SK-N-SH treated with all-trans-retinoic acid at 6 μM for 48 hours (cell line): ENCODE results near the gene MYOM1.

Experiments used
- ARNTL ChIP-seq: fragments of 450-650 bp; formaldehyde crosslinking; IDR thresholded peaks from 2 replicates; pipeline ENCODE4 v1.5.0; 2020; ENCODE audit warnings: low read depth, mild to moderate bottlenecking, moderate library complexity, borderline replicate concordance
- POU6F1 ChIP-seq: fragments of 250-450 bp; sonication (Bioruptor Pico); IDR thresholded peaks from 2 replicates; pipeline ENCODE4 v1.8.0; 2021; ENCODE audit warnings: low read depth, mild to moderate bottlenecking, moderate library complexity, borderline replicate concordance
- RARB ChIP-seq: fragments of 250-450 bp; sonication (Bioruptor Pico); IDR thresholded peaks from 2 replicates; pipeline ENCODE4 v1.8.0; 2021; ENCODE audit warnings: mild to moderate bottlenecking, moderate library complexity
- TOX ChIP-seq: fragments of 250-450 bp; sonication (Bioruptor Pico); IDR thresholded peaks from 2 replicates; pipeline ENCODE4 v1.8.0; 2021; ENCODE audit warnings: mild to moderate bottlenecking, moderate library complexity, borderline replicate concordance
- ZC3H10 ChIP-seq: fragments of 250-450 bp; sonication (Bioruptor Pico); IDR thresholded peaks from 2 replicates; pipeline ENCODE4 v1.5.1; 2021; ENCODE audit warnings: mild to moderate bottlenecking, moderate library complexity
- ZNF70 ChIP-seq: fragments of 450-650 bp; formaldehyde crosslinking; IDR thresholded peaks from 2 replicates; pipeline ENCODE4 v1.5.0; 2020; ENCODE audit warnings: mild to moderate bottlenecking, moderate library complexity
- TF ChIP-seq, protein P1 (sequence below): fragments of 250-450 bp; sonication (Bioruptor Pico); IDR thresholded peaks from 2 replicates; pipeline ENCODE4 v1.8.0; 2020; ENCODE audit warnings: mild to moderate bottlenecking, moderate library complexity, borderline replicate concordance
- TF ChIP-seq, protein P2 (sequence below): fragments of 250-450 bp; sonication (Bioruptor Pico); IDR thresholded peaks from 2 replicates; pipeline ENCODE4 v1.5.1; 2021; ENCODE audit warnings: mild to moderate bottlenecking, moderate library complexity

- no peak for TF ChIP-seq RARB
- no peak for TF ChIP-seq POU6F1 (CRISPR knock-in tag)
- no peak for TF ChIP-seq ZC3H10 (CRISPR knock-in tag)
- TF ChIP-seq, protein P1, sequence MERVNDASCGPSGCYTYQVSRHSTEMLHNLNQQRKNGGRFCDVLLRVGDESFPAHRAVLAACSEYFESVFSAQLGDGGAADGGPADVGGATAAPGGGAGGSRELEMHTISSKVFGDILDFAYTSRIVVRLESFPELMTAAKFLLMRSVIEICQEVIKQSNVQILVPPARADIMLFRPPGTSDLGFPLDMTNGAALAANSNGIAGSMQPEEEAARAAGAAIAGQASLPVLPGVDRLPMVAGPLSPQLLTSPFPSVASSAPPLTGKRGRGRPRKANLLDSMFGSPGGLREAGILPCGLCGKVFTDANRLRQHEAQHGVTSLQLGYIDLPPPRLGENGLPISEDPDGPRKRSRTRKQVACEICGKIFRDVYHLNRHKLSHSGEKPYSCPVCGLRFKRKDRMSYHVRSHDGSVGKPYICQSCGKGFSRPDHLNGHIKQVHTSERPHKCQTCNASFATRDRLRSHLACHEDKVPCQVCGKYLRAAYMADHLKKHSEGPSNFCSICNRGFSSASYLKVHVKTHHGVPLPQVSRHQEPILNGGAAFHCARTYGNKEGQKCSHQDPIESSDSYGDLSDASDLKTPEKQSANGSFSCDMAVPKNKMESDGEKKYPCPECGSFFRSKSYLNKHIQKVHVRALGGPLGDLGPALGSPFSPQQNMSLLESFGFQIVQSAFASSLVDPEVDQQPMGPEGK (CRISPR knock-in tag): no peak
- TF ChIP-seq ARNTL (CRISPR knock-in tag): no peak
- TF ChIP-seq, protein P2, sequence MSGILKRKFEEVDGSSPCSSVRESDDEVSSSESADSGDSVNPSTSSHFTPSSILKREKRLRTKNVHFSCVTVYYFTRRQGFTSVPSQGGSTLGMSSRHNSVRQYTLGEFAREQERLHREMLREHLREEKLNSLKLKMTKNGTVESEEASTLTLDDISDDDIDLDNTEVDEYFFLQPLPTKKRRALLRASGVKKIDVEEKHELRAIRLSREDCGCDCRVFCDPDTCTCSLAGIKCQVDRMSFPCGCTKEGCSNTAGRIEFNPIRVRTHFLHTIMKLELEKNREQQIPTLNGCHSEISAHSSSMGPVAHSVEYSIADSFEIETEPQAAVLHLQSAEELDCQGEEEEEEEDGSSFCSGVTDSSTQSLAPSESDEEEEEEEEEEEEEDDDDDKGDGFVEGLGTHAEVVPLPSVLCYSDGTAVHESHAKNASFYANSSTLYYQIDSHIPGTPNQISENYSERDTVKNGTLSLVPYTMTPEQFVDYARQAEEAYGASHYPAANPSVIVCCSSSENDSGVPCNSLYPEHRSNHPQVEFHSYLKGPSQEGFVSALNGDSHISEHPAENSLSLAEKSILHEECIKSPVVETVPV (CRISPR knock-in tag): no peak
- TF ChIP-seq TOX (CRISPR knock-in tag): no peak
- TF ChIP-seq ZNF70 (CRISPR knock-in tag): no peak
Measured at GRCh38 chr18:3067165-3067661, 152.6 kb downstream of the MYOM1 start.
